Lung (tissue), 12 donors: ENCODE data around the gene FUCA1. TPM values are rescaled to one million over a fixed set of nuclear protein-coding genes. Genes with fewer than 3 reads are reported as not detected.

Source experiments
- ATAC-seq: fragments of 200-7000 bp; cut with Tn5 transposase; one replicate; pipeline ENCODE4 v1.9.1; 2020; ENCODE audit warnings: moderate number of reproducible peaks; ENCODE audit not compliant: insufficient read depth, low FRiP score
- DNase-seq, 3 donors: peaks; one replicate each; pipeline ENCODE4 v3.0.0-alpha.2; 2013 to 2017
- H3K27ac ChIP-seq, 2 donors: one replicate each; pipeline ENCODE4 v1.5.1; 2013; ENCODE audit warnings: mild to moderate bottlenecking in 2 of 2, moderate library complexity in 2 of 2, control low read depth in 1 of 2, inconsistent platforms in 1 of 2, low read depth in 1 of 2, low read length in 1 of 2
- H3K27me3 ChIP-seq, 3 donors: one replicate each; pipeline ENCODE4 v1.5.1; 2013; ENCODE audit warnings: low read length in 2 of 3; ENCODE audit not compliant: control insufficient read depth in 3 of 3, insufficient read depth in 3 of 3
- H3K36me3 ChIP-seq, 4 donors: one replicate each; pipeline ENCODE4 v1.5.1; 2013; ENCODE audit warnings: low read length in 4 of 4, mild to moderate bottlenecking in 1 of 4, moderate library complexity in 1 of 4; ENCODE audit not compliant: control insufficient read depth in 4 of 4, insufficient read depth in 4 of 4
- H3K4me1 ChIP-seq, 5 donors: one replicate each; pipeline ENCODE4 v1.5.1; 2013; ENCODE audit warnings: low read length in 5 of 5, mild to moderate bottlenecking in 2 of 5, moderate library complexity in 1 of 5; ENCODE audit not compliant: control insufficient read depth in 5 of 5, insufficient read depth in 5 of 5
- H3K4me3 ChIP-seq: one replicate; pipeline ENCODE4 v1.5.1; 2013; ENCODE audit warnings: mild to moderate bottlenecking, control low read depth, moderate library complexity
- H3K9ac ChIP-seq, 2 donors: one replicate each; pipeline ENCODE4 v1.5.1; 2013; ENCODE audit warnings: low read length in 2 of 2, control low read depth in 1 of 2; ENCODE audit not compliant: insufficient read depth in 1 of 2
- H3K9me3 ChIP-seq, 4 donors: one replicate each; pipeline ENCODE4 v1.5.1; 2013; ENCODE audit warnings: low read length in 3 of 4, mild to moderate bottlenecking in 1 of 4, moderate library complexity in 1 of 4; ENCODE audit not compliant: control insufficient read depth in 4 of 4, insufficient read depth in 3 of 4
- WGBS, 2 donors: extraction: QIAGEN DNeasy Blood & Tissue Kit; methylation state at CpG; one replicate each; pipeline ENCODE4 v1.1.7; 2013; 5-methylcytosine and 5-hydroxymethylcytosine counted together
- polyA plus RNA-seq, 2 donors: library from polyadenylated mRNA; stranded (reverse); fragments of 200-250 nt; gene quantifications; one replicate each; pipeline ENCODE4 v1.2.1, GENCODE V29; 2013
- total RNA-seq, 2 donors: library from RNA; depleted of rRNA in 1 of 2; stranded (reverse); fragments of >200 nt in 1 of 2; gene quantifications; one replicate each; pipeline ENCODE4 v1.2.1, GENCODE V29; 2014 to 2021
- TF ChIP-seq, protein P1 (sequence below): IDR thresholded peaks from 2 replicates; pipeline ENCODE4 v1.5.1; 2012; ENCODE audit warnings: mild to moderate bottlenecking; ENCODE audit errors: control extremely low read depth, extremely low read depth
- donor health status: control.
- donor health status: control.
- donor health status: Bipolar disorder and iron deficiency.
- donor health status: healthy.
- donor health status: DM: yes; HTN: yes; CAD: no.

Gene FUCA1
- total and polyA plus RNA-seq, 4 donors, result 31.2 to 41.1 (median 35.6) TPM

DNA sequence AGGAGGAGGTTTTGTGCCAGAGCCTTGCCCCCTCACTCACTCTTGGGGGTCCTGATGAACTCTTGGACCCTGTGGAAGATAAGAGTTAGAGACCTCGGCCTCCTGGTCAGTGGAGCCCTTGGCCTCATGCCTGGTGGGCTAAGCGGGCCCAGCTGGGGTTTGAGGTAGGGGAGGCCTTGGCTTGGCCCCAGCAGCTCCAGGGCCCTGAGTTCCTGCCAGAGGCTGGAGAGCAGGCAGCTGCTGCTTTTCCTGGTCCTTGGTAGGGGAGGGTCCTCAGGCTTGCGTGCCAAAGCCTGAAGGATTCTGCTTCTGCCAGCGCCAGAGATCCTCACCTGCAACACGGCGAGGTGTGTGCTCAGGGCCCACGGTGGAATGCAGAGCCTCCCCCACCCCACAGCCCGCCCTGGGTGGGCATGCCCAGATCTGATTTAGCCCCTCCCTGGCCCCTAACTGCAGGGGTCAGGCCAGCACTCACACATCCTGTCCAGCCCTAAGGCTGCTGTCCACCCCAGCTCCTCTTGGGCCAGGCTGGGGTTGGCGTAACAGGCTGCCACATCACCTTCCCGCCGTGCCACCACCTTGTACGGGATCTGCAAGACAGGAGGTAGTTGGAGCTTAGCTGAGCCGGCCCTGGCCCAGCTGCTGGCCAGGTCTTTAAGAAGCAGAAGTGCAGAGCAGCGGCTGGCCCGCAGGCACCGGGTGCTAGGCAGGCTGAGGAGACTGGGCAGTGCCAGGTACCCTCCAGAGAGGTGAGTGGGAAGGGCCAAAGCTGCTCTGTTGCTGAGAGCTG is 72.2 kb downstream of the FUCA1 start:
- H3K9ac ChIP-seq, result no peak overlapping the region
- H3K9me3 ChIP-seq, result peaks cover 0 to 1% (median 0%) of the 10 kb centered on the region in 4 donors
- H3K4me3 ChIP-seq, result no peak overlapping the region
- H3K36me3 ChIP-seq, result peaks cover 0 to 44% (median 4%) of the 10 kb centered on the region in 4 donors
- 74 to 87% methylated on average over 16 of the region's 16 CpGs for WGBS, 2 donors
- H3K27me3 ChIP-seq, result no peaks in the 10 kb centered on the region
- DNase-seq (peak in 2 of 3 donors; percentile 38 to 40), ATAC-seq (no peak)
- H3K27ac ChIP-seq, result no peak overlapping the region
- H3K4me1 ChIP-seq, result peaks cover 4 to 41% (median 12%) of the 10 kb centered on the region in 5 donors
- TF ChIP-seq, protein P1, sequence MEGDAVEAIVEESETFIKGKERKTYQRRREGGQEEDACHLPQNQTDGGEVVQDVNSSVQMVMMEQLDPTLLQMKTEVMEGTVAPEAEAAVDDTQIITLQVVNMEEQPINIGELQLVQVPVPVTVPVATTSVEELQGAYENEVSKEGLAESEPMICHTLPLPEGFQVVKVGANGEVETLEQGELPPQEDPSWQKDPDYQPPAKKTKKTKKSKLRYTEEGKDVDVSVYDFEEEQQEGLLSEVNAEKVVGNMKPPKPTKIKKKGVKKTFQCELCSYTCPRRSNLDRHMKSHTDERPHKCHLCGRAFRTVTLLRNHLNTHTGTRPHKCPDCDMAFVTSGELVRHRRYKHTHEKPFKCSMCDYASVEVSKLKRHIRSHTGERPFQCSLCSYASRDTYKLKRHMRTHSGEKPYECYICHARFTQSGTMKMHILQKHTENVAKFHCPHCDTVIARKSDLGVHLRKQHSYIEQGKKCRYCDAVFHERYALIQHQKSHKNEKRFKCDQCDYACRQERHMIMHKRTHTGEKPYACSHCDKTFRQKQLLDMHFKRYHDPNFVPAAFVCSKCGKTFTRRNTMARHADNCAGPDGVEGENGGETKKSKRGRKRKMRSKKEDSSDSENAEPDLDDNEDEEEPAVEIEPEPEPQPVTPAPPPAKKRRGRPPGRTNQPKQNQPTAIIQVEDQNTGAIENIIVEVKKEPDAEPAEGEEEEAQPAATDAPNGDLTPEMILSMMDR, result no peak

Other genes with a start within 250 kb of the FUCA1 start
- 1,000 to 10,000 TPM in 1 of 2 donors, 100 to 1,000 TPM in 1; 775 to 1,368 TPM for gene RPL11, start 176.5 kb downstream of the FUCA1 start, total RNA-seq
- 1,000 to 10,000 TPM; 1,517 to 3,087 TPM for gene RPL11, start 176.5 kb downstream of the FUCA1 start, polyA plus RNA-seq
- 10 to 100 TPM; 36.2 to 65.0 TPM for gene ELOA, start 124.8 kb downstream of the FUCA1 start, total RNA-seq
- gene ELOA, start 124.8 kb downstream of the FUCA1 start, polyA plus RNA-seq, result 10 to 100 TPM; 24.0 to 27.3 TPM
- gene PITHD1, start 89.9 kb downstream of the FUCA1 start, total RNA-seq, result 10 to 100 TPM; 44.7 to 55.7 TPM
- 10 to 100 TPM; 39.2 to 50.0 TPM for gene PITHD1, start 89.9 kb downstream of the FUCA1 start, polyA plus RNA-seq
- gene LYPLA2, start 77.1 kb downstream of the FUCA1 start, total RNA-seq, result 10 to 100 TPM; 30.9 to 66.8 TPM
- gene LYPLA2, start 77.1 kb downstream of the FUCA1 start, polyA plus RNA-seq, result 10 to 100 TPM; 67.1 to 83.1 TPM
- 10 to 100 TPM; 21.4 to 83.9 TPM for gene GALE, start 67.5 kb downstream of the FUCA1 start, total RNA-seq
- 100 to 1,000 TPM in 1 of 2 donors, 10 to 100 TPM in 1; 76.0 to 146 TPM for gene GALE, start 67.5 kb downstream of the FUCA1 start, polyA plus RNA-seq
- 10 to 100 TPM; 46.6 to 47.6 TPM for gene HMGCL, start 42.9 kb downstream of the FUCA1 start, total RNA-seq
- 10 to 100 TPM; 33.3 to 41.2 TPM for gene HMGCL, start 42.9 kb downstream of the FUCA1 start, polyA plus RNA-seq
- under 1 TPM; 0.09 to 0.46 TPM for gene CNR2, start 45.1 kb upstream of the FUCA1 start, total RNA-seq
- gene CNR2, start 45.1 kb upstream of the FUCA1 start, polyA plus RNA-seq, result under 1 TPM; 0.04 to 0.11 TPM
- 100 to 1,000 TPM in 1 of 2 donors, 10 to 100 TPM in 1; 86.2 to 159 TPM for gene PNRC2, start 91.5 kb upstream of the FUCA1 start, total RNA-seq
- 10 to 100 TPM; 70.7 to 93.6 TPM for gene PNRC2, start 91.5 kb upstream of the FUCA1 start, polyA plus RNA-seq
- 100 to 1,000 TPM in 1 of 2 donors, 10 to 100 TPM in 1; 82.6 to 251 TPM for gene SRSF10, start 112.0 kb upstream of the FUCA1 start, total RNA-seq
- 10 to 100 TPM; 55.1 to 74.2 TPM for gene SRSF10, start 112.0 kb upstream of the FUCA1 start, polyA plus RNA-seq
- under 1 TPM; 0.11 to 0.55 TPM for gene MYOM3, start 243.8 kb upstream of the FUCA1 start, total RNA-seq
- under 1 TPM; 0.09 to 0.10 TPM for gene MYOM3, start 243.8 kb upstream of the FUCA1 start, polyA plus RNA-seq